Stimulated activated CD8-positive, alpha-beta memory T cell treated with anti-CD3 and anti-CD28 coated beads, Interleukin-15, amount 100 ng/mL, for 24 hours (primary cell): Measurements from ENCODE around the gene PRAMEF20.
"Not testable (repeated sequence)": the region's sequence is repeated elsewhere in the genome, so short reads cannot be mapped to it uniquely, and the experiment has no call there.

ENCODE experiments used
- DNase-seq: peaks from one replicate; pipeline ENCODE4 v3.0.0-alpha.2; 2020; ENCODE audit warnings: low read depth

The PRAMEF20 gene

GRCh38 chr1:13410150-13410549, at the start of gene PRAMEF20:
Gene PRAMEF20, plus strand, starts transcription at chr1:13410450. Its CDS starts 5,905 bp downstream, at chr1:13416355.
- DNase-seq, result not testable (repeated sequence)

GRCh38 chr1:13362364-13362763, 47.9 kb upstream of the PRAMEF20 start:
- not testable (repeated sequence) for DNase-seq

GRCh38 chr1:13364928-13365327, 45.3 kb upstream of the PRAMEF20 start:
- not testable (repeated sequence) for DNase-seq

GRCh38 chr1:13366536-13366935, 43.7 kb upstream of the PRAMEF20 start:
- DNase-seq, result not testable (repeated sequence)

- not testable (repeated sequence) for DNase-seq
Observed at GRCh38 chr1:13368544-13368943, 41.7 kb upstream of the PRAMEF20 start.

GRCh38 chr1:13378983-13379382, 31.3 kb upstream of the PRAMEF20 start:
- not testable (repeated sequence) for DNase-seq

GRCh38 chr1:13380380-13380779, 29.9 kb upstream of the PRAMEF20 start:
- DNase-seq, result not testable (repeated sequence)

GRCh38 chr1:13389332-13389731, 20.9 kb upstream of the PRAMEF20 start, which contains the start of gene PRAMEF17:
Gene PRAMEF17, plus strand, starts transcription at chr1:13389632. Its CDS starts 26 bp downstream, at chr1:13389658.
- not testable (repeated sequence) for DNase-seq

- DNase-seq, result not testable (repeated sequence)
Observed at GRCh38 chr1:13393004-13393403, 17.2 kb upstream of the PRAMEF20 start.

GRCh38 chr1:13394761-13395160, 15.5 kb upstream of the PRAMEF20 start:
- not testable (repeated sequence) for DNase-seq

- not testable (repeated sequence) for DNase-seq
Observed at GRCh38 chr1:13395311-13395710, 14.9 kb upstream of the PRAMEF20 start.

GRCh38 chr1:13407811-13408210, 2.4 kb upstream of the PRAMEF20 start:
- no peak for DNase-seq

- DNase-seq, result no peak
Observed at GRCh38 chr1:13430495-13430894, 20.2 kb downstream of the PRAMEF20 start.

- DNase-seq, result no peak
Observed at GRCh38 chr1:13432251-13432650, 22.0 kb downstream of the PRAMEF20 start.

GRCh38 chr1:13433694-13434358, 23.6 kb downstream of the PRAMEF20 start:
- DNase-seq, result not testable (repeated sequence)

GRCh38 chr1:13435458-13435857, 25.2 kb downstream of the PRAMEF20 start:
- DNase-seq, result no peak

GRCh38 chr1:13439104-13439783, 29.0 kb downstream of the PRAMEF20 start:
- DNase-seq, result not testable (repeated sequence)

GRCh38 chr1:13443335-13443979, 33.2 kb downstream of the PRAMEF20 start:
- DNase-seq, result no peak

- DNase-seq, result no peak
Observed at GRCh38 chr1:13450204-13450603, 40.0 kb downstream of the PRAMEF20 start.

- no peak for DNase-seq
Observed at GRCh38 chr1:13451399-13451965, 41.2 kb downstream of the PRAMEF20 start.

- no peak for DNase-seq
Observed at GRCh38 chr1:13456904-13457532, 46.8 kb downstream of the PRAMEF20 start.

- DNase-seq, result no peak
Observed at GRCh38 chr1:13461977-13462376, 51.7 kb downstream of the PRAMEF20 start.
